Measurements from ENCODE around the gene RTF1. TPM values are rescaled to one million over a fixed set of nuclear protein-coding genes. Genes with fewer than 3 reads are reported as not detected.
A peak's percentile ranks its signal among the peaks of the same experiment; 100 is the strongest.

Gene RTF1
- total RNA-seq, 4 donors from 2014 or later = 22.7 to 46.8 (median 24.3) TPM

DNA sequence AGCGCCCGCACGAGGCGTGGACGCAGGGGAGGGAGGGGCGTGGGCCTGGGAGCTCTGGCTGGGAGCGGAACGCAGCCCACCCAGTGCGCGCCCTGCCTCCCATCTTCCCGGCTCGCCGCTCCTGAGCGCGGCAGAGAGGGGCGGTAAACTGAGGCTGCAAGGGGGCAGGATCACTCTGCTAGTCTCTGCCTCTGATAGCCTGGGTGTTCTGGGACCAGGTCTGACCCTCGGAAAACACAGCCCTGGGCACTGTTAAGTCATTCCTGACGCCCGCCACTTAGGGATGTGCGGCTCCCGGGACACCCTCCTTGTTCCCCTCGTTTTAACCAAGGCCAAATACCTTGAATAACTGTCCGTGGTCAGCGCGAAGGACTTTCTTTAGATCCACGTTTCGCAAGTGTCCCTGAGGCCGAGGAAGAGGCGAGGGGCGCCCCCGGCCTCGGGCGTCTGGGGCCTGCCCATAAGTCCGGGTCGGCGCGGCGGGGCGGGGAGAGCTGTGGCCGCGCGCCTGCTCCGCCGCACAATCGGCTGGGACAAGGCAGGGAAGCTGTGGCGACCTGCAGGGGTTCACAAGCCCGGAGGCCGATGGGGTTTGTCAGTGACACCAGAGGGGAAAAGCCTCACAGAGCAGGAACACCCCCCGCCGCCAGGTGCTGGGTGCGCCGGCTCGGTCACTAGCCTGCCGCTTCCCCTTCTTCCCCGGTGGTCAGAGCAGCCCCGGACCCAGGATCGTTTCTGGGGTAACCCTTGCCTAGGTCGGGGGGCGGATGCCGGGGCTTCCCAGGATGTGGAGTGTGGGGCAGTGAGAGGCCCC is 78.2 kb downstream of the RTF1 start:
- Histone ChIP-seq H3K27me3 (peaks cover 54 to 64% (median 62%) of the 10 kb centered on the region in 3 donors), H3K4me1 (peaks cover 11 to 21% of the 10 kb centered on the region in 2 donors), H3K9me3 (no peaks in the 10 kb centered on the region), H3K4me3 (peak overlapping the region; percentile 43 to 70 (median 64)), H3K27ac (no peak overlapping the region), H3K36me3 (no peaks in the 10 kb centered on the region)
- intact Hi-C loops (cut with DNase I; ENCODE audit: low total_unique reads) = no loop called here
- ATAC-seq (no peak), DNase-seq (no peak)
- in situ Hi-C loops (cut with MboI; ENCODE audit: low sequenced_read_pairs in 4 of 4) = no loop called here
- TF ChIP-seq POLR2A (IDR thresholded peaks at IDR 0.05) = no peak
- TF ChIP-seq, protein P1, sequence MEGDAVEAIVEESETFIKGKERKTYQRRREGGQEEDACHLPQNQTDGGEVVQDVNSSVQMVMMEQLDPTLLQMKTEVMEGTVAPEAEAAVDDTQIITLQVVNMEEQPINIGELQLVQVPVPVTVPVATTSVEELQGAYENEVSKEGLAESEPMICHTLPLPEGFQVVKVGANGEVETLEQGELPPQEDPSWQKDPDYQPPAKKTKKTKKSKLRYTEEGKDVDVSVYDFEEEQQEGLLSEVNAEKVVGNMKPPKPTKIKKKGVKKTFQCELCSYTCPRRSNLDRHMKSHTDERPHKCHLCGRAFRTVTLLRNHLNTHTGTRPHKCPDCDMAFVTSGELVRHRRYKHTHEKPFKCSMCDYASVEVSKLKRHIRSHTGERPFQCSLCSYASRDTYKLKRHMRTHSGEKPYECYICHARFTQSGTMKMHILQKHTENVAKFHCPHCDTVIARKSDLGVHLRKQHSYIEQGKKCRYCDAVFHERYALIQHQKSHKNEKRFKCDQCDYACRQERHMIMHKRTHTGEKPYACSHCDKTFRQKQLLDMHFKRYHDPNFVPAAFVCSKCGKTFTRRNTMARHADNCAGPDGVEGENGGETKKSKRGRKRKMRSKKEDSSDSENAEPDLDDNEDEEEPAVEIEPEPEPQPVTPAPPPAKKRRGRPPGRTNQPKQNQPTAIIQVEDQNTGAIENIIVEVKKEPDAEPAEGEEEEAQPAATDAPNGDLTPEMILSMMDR (IDR thresholded peaks at IDR 0.05 in 4 of 5, conservative IDR thresholded peaks at IDR 0.05 in 1 of 5) = no peak

DNA sequence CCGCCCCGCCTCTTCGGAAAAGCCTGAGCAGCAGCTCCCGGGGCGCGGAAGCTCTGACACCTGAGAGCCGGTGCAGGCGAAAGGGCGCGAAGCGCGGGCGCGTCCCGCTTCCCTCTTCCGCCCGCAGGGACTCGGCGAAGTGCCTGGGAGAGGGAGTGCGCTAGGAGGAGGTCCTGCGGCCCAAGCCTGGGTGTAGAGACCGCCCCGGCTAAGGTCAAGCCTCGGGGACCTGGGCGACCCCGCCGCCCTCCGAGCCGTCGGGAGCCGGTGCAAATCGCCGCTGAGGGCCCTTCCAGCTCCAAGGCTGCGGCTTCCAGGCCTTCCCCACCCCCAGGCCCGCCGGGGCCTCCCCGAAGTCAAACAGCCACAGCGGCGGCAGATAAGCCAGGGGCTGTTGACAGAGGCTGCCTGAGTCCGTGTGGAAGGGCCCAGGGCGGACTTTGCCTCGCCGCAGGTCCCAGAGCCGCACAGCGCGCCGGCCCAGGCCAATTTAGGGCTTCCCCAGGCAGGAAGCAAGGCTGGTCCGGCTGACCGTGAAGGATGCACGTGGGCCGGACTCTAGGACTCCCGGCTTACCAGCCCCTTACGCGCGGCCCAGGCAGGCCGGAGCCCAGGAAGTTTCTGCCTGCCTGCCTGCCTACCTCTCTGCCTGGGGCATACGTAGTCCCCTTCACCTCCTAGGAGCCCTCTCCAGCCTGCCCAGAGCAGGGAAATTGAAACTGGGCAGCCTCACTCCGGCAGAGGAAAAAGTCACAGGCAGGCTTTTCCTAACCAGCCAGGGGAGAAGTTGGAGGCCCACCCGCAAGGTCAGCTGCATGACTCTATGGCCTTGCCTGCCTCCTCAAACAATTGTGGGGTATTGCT is 79.1 kb downstream of the RTF1 start:
- no peak for ATAC-seq
- Histone ChIP-seq H3K9me3 (no peaks in the 10 kb centered on the region), H3K27ac (no peak overlapping the region), H3K36me3 (no peaks in the 10 kb centered on the region), H3K4me3 (peak overlapping the region in 3 of 4 donors; percentile 25 to 67 (median 43)), H3K4me1 (peaks cover 11 to 21% of the 10 kb centered on the region in 2 donors), H3K27me3 (peaks cover 51 to 62% (median 62%) of the 10 kb centered on the region in 3 donors)
- in situ Hi-C loops (cut with MboI; ENCODE audit: low sequenced_read_pairs in 4 of 4) = no loop called here
- intact Hi-C loops (cut with DNase I; ENCODE audit: low total_unique reads) = no loop called here
- DNase-seq = no peak
- no peak for TF ChIP-seq POLR2A (IDR thresholded peaks at IDR 0.05)
- TF ChIP-seq, protein P1 (IDR thresholded peaks at IDR 0.05 in 4 of 5, conservative IDR thresholded peaks at IDR 0.05 in 1 of 5) = no peak

DNA sequence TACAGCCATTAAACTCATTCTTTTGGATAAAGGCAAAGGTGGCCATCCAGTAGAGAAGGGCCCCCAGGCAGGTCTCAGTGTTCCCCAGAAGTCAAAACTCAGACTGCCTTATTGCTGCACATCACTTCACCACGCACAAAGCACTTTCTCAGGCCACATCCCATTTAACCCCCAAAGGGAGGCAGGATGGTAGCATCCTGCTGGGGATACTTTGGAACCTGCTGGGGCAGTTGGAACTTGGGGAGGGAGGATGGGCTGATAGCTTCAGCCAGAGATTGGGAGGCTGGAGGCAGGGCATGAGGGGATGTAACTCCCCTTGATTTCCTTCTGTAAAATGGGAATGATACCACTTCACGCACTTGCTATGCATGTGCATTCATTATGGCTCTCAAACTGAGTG is 81.8 kb downstream of the RTF1 start:
- H3K27ac ChIP-seq = no peak overlapping the region
- peaks cover 0 to 19% of the 10 kb centered on the region in 2 donors for H3K4me1 ChIP-seq
- DNase-seq (no peak), ATAC-seq (no peak)
- no peaks in the 10 kb centered on the region for H3K9me3 ChIP-seq
- TF ChIP-seq, protein P1 (IDR thresholded peaks at IDR 0.05 in 4 of 5, conservative IDR thresholded peaks at IDR 0.05 in 1 of 5) = no peak
- no peak for TF ChIP-seq POLR2A (IDR thresholded peaks at IDR 0.05)
- H3K36me3 ChIP-seq = no peaks in the 10 kb centered on the region
- intact Hi-C loops (cut with DNase I; ENCODE audit: low total_unique reads) = no loop called here
- no peak overlapping the region for H3K4me3 ChIP-seq
- in situ Hi-C loops (cut with MboI; ENCODE audit: low sequenced_read_pairs in 4 of 4) = no loop called here
- H3K27me3 ChIP-seq = peaks cover 55 to 64% (median 59%) of the 10 kb centered on the region in 3 donors

DNA sequence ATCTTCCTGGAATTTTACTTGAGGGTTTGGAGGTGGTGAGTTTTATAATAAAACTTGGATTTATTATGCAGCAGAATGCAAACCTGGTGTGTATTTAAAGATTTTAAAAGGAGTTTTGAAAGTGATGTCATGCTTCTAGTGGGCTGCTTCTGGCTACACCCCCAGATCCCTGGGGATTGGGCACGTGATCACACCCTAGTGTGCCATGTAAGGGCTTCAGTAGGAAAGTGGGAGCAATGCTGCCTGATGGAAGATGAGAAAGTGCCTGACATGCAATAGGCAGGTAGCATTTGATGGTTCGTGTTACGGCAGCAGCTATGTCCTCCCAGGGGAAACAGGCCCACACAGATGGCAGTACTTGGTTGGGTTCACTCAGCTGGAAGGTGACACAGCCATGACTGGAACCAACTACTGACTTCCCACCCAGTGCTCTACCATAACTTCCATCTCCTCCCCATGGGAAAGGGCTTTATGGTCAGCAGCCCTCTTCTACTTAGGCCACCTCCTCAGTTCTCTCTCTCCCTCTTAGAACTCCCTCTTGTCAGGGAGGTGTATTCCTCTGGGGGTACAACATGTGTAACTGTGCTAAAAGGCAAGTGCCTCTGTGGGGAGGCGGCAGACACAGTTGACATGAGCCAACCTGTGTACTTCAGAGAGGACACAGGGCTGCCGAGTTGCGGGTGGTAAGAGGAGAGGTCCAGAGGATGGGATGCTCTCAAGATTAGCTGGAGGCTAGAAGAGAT is 82.4 kb downstream of the RTF1 start:
- intact Hi-C loops (cut with DNase I; ENCODE audit: low total_unique reads) = no loop called here
- Histone ChIP-seq H3K36me3 (no peaks in the 10 kb centered on the region), H3K27me3 (peaks cover 56 to 62% (median 59%) of the 10 kb centered on the region in 3 donors)

More for the DNA sequence above, 82.4 kb downstream of the RTF1 start:
- Histone ChIP-seq H3K4me1 (peaks cover 0 to 17% of the 10 kb centered on the region in 2 donors), H3K9me3 (no peaks in the 10 kb centered on the region), H3K27ac (no peak overlapping the region), H3K4me3 (no peak overlapping the region)
- TF ChIP-seq POLR2A (IDR thresholded peaks at IDR 0.05) = no peak
- TF ChIP-seq, protein P1 (IDR thresholded peaks at IDR 0.05 in 4 of 5, conservative IDR thresholded peaks at IDR 0.05 in 1 of 5) = no peak
- DNase-seq = no peak
- ATAC-seq = no peak
- in situ Hi-C loops (cut with MboI; ENCODE audit: low sequenced_read_pairs in 4 of 4) = no loop called here
